ENCODE results near the gene TMC1.

GRCh38 chr9:72575666-72576065 lies 54.3 kb downstream of the TMC1 start:
- TF ChIP-seq POLR2A (IDR thresholded peaks at IDR 0.05; ENCODE audit: low read depth, low read length) (no peak), TAF1 (IDR thresholded peaks at IDR 0.05; ENCODE audit: borderline replicate concordance, low read depth, low read length) (no peak)

All from GM12892 (cell line).